GM21423 (cell line): Measurements from ENCODE around the gene SNX8.
A peak's percentile ranks its signal among the peaks of the same experiment; 100 is the strongest.
"Not testable (repeated sequence)": the region's sequence is repeated elsewhere in the genome, so short reads cannot be mapped to it uniquely, and the experiment has no call there.

Experiments used
- ATAC-seq: cut with Tn5 transposase; IDR thresholded peaks from one replicate; pipeline ENCODE4 v1.9.1; 2021; ENCODE audit warnings: mild to moderate bottlenecking, moderate library complexity; ENCODE audit not compliant: unreplicated experiment

Gene SNX8

GRCh38 chr7:2314209-2314955, at the start of gene SNX8:
SNX8 (minus strand) TSS chr7:2314441; CDS start chr7:2314421, 20 bp downstream.
- peak; percentile 73 for ATAC-seq

- no peak for ATAC-seq
Observed at GRCh38 chr7:2362385-2363088, 48.3 kb upstream of the SNX8 start.

GRCh38 chr7:2360796-2361195, 46.6 kb upstream of the SNX8 start:
- ATAC-seq: no peak

DNA sequence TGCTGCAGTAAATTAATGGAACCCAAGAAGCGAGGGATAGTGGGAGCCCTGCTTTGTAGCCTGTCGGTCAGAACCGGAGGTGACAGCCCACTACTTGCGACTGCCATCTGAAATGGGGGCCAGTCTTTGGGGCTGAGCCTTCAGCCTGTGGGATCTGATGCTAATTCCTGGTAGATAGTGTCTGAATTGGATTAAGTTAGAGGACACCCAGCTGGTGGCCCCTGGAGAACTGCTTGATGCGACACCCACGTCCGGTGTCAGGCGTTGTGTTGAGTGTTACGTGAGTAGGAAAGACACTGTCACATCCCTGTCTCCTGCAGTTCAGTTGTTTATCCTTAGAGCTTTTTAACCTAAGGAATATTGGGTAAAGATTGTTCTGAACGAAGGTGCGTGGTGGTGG, 45.4 kb upstream of the SNX8 start:
- no peak for ATAC-seq

- ATAC-seq: no peak
Observed at GRCh38 chr7:2358968-2359527, 44.8 kb upstream of the SNX8 start.

DNA sequence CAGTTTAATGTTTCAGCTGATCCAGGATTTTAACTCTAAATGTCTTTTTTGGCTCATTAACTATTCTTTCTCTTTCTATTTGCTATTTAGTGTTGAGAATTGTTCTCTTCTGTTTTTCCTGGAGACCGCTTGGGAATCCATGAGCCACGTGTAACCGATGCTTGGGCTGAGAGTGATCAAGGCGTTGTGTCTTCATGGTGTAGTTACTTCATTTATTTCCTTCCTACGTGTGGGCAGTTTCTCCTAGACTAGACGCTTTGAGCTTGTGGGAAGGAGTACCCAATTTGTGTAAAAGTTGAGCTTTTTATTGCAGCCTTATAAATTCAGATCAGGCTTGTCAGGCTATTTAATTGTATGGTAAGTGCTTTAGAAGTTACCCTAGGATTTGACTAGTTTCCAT, 43.3 kb upstream of the SNX8 start:
- no peak for ATAC-seq

- no peak for ATAC-seq
Observed at GRCh38 chr7:2357165-2357564, 42.9 kb upstream of the SNX8 start.

DNA sequence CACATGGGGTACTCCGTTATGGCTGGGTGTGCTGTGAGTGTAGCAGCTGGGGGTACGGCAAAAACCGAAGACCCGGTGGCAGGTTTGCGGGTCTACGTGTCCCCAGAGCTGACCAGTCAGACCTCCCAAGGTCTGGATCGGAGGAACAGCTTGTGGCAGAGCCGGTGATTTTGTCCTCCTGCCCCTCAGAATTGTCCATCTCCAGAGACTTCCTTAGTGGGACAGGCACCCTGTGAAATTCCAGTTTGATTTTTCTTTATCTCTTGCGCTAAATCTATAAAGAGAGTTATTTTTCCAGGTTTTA, 41.4 kb upstream of the SNX8 start:
- ATAC-seq: no peak

DNA sequence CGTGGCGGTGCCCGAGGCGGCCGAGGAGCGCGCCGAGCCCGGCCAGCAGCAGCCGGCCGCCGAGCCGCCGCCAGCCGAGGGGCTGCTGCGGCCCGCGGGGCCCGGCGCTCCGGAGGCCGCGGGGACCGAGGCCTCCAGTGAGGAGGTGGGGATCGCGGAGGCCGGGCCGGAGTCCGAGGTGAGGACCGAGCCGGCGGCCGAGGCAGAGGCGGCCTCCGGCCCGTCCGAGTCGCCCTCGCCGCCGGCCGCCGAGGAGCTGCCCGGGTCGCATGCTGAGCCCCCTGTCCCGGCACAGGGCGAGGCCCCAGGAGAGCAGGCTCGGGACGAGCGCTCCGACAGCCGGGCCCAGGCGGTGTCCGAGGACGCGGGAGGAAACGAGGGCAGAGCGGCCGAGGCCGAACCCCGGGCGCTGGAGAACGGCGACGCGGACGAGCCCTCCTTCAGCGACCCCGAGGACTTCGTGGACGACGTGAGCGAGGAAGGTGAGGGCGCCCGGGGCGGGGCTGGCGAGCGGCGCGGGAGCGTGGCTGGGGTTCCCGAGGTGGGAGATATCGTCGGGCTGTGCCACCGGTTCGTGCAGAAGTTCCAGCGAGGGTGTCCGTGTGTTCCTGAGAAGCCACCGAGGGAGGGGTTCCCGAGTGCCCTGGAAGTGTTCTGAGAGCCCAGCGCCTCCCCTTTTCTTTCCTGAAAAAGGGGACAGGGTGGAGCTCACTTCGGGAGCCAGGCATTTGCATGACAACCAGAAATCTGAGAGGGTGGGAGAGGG, 40.9 kb upstream of the SNX8 start:
- no peak for ATAC-seq

DNA sequence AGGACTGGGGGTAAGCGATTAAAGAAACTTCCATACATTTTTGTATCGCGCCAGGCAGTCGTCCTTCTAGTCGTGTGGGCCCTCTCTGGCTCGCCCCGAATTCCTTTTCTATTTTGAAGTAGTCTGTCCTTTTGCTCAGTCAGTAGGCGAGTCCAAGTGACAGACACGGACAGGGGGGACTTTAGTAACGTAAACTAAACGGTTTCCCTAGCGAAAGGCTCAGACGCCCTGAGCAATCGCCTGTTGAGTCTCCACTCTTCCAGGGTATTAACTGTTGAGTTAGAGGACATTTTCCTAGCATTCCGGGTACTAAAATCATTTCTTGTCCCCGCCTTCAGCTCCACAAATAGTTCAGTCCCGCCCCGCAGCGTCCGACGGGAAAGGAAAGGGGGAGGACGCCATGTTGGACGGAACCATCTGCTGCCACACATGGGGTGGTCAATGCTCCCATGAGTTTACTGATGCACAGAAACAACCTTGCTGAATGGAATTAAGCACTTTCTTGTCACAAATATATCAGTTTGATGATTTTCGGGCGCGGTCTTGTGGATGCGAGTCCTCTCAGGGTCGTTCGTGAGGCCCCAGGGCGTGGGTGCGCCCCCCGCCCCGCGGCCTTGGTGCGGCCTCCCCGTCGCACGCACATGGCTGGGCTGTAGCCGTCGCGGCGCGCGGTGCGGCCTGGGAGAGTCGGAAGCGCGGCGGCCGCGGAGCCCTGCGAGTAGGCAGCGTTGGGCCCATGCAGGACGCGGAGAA, 40.1 kb upstream of the SNX8 start, which contains the start of gene EIF3B:
TSS of gene EIF3B (plus strand) at position 642 of the 753 bp plus-strand sequence. CDS start at position 737, 95 bp downstream.
- ATAC-seq: peak; percentile 75

DNA sequence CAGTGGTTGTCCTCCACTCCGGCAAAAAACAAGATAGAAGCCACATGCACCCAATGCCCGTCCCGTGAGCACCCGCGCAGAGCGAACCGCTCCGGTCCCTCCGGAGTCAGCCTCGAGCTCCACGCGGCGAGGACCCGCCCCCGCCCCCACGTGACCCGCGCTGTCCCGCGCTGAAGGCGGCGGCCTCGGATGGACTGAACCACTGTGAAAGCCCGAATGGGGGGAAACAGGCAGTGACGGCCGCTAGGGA, 39.6 kb upstream of the SNX8 start:
- peak; percentile 55 for ATAC-seq

- no peak for ATAC-seq
Observed at GRCh38 chr7:2353113-2353935, 39.1 kb upstream of the SNX8 start.

GRCh38 chr7:2350861-2351260, 36.6 kb upstream of the SNX8 start:
- no peak for ATAC-seq

DNA sequence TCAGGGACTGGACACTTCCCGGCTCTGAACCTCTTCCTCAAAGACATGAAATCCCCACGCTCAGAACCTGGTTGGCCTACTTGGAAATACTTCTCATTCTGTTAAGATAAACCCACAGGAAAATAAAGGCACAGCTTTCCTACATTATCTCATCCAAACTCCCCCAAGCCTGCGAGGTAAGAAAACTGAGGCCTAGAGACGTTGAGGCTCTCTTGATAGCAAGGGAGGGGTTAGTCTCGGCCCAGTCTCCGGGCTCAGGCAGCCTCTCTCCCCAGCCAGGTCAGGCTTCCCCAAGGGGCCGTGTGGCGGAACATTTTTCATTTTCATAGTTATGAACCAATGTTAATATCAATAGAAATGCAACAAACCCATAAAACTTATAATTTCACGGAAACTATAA, 35.8 kb upstream of the SNX8 start:
- no peak for ATAC-seq

DNA sequence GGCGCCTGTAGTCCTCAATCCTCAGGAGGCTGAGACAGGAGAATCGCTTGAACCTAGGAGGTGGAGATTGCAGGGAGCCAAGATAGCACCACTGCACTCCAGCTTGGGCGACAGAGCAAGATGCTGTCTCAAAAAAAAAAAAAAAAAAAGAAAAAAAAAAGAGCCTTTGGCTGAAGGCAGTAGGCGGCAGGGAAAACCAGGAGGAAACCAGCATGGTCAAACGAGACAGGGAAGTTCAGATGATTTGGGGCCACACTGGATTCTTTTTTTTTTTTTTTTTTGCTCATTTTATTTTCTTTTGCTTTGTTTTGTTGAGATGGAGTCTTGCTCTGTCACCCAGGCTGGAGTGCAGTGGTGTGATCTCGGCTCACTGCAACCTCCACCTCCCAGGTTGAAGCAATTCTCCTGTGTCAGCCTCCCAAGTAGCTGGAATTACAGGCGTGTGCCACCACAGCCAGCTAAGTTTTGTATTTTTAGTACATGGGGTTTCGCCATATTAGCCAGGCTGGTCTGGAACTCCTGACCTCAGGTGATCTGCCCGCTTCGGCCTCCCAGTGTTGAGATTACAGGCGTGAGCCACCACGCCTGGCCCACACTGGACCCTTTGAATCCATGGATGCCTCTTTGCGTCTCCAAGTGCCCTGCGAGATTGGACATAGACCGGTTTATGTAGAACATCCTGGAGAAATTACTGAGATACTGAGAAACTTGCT, 33.3 kb upstream of the SNX8 start:
- not testable (repeated sequence) for ATAC-seq

DNA sequence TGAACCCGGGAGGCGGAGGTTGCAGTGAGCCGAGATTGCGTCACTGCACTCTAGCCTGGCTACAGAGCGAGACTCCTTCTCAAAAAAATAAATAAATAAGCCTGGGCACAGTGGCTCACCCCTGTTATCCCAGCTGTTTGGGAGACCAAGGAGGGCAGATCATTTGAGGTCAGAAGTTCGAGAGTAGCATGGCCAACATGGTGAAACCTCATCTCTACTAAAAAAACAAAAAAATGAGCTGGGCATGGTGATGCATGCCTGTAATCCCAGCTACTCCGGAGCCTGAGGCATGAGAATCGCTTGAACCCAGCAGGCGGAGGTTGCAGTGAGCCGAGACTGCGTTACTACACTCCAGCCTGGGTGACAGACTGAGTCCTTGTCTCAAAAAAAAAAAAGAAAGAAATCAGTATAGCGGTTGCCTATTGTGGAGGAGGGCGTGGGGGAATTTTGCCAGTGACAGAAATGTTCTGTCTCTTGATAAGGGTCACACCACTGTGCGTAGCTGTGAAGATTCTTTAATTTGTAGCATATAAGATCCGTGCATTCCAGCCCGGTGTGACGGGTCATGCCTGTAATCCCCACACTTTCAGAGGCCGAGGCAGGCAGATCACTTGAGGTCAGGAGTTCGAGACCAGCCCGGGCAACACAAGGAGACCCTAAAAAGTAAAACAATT, 22.5 kb upstream of the SNX8 start:
- no peak for ATAC-seq

DNA sequence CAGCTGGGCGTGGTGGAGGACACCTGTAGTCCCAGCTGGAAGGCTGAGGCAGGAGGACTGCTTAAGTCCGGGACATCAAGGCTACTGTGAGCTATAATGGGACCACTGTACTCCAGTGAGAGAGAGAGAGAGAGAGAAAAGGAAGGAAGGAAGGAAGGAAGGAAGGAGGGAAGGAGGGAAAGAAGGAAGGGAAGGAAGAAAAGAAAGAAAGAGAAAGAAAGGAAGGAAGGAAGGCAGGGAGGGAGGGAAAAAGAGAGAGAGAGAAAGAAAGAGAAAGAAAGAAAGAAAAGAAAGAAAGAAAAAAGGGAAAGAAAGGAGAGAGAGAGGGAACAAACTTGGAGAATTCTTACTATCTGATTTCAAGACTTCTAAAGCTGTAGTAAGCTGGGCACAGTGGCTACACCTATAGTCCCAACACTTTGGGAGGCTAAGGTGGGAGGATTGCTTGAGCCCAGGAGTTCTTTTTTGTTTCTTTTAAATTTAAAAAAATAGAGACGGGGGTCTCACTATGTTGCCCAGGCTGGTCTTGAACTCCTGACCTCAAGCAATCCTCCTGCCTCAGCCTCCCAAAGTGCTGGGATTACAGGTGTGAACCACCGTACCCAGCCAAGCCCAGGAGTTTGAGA, 18.5 kb upstream of the SNX8 start:
- not testable (repeated sequence) for ATAC-seq

DNA sequence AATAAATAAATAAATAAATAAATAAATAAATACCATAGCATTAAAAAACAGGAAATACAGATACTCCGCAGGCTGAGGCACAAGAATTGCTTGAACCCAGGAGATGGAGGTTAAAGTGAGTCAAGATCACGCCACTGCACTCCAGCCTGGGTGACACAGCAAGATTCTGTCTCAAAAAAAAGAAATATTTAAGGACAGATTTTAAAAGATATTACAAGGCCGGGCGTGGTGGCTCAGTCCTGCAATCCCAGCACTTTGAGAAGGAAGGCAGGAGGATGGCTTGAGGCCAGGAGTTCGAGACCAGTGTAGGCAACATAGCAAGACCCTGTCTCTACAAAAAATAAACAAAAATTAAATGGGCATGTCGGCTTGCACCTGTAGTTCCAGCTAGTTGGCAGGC, 17.5 kb upstream of the SNX8 start:
- no peak for ATAC-seq

GRCh38 chr7:2330493-2330892, 16.3 kb upstream of the SNX8 start:
- ATAC-seq: no peak
